Cerebellar cortex (tissue), 1 donor: ENCODE data around the gene TMEM272.

Experiments
- DNase-seq: peaks from one replicate; pipeline ENCODE4 v3.0.0-alpha.2; 2015; ENCODE audit warnings: low spot score

The TMEM272 gene

GRCh38 chr13:51780099-51780498 is 64.9 kb downstream of the TMEM272 start:
- no peak for DNase-seq

- DNase-seq, result peak; percentile 36
Measured at GRCh38 chr13:51778392-51778791, 66.6 kb downstream of the TMEM272 start.

GRCh38 chr13:51777921-51778320 is 67.1 kb downstream of the TMEM272 start:
- no peak for DNase-seq

- no peak for DNase-seq
Measured at GRCh38 chr13:51776179-51776578, 68.8 kb downstream of the TMEM272 start.

- DNase-seq, result no peak
Measured at GRCh38 chr13:51773515-51773914, 71.5 kb downstream of the TMEM272 start.

- no peak for DNase-seq
Measured at GRCh38 chr13:51772781-51773180, 72.2 kb downstream of the TMEM272 start.

GRCh38 chr13:51772105-51772455 is 72.9 kb downstream of the TMEM272 start:
- no peak for DNase-seq

- peak; percentile 83 for DNase-seq
Measured at GRCh38 chr13:51771418-51772104, 73.4 kb downstream of the TMEM272 start.

GRCh38 chr13:51770681-51771417 is 74.1 kb downstream of the TMEM272 start:
- peak; percentile 62 for DNase-seq

- no peak for DNase-seq
Measured at GRCh38 chr13:51770160-51770559, 74.8 kb downstream of the TMEM272 start.

- DNase-seq, result peak; percentile 26
Measured at GRCh38 chr13:51769455-51770127, 75.4 kb downstream of the TMEM272 start.

GRCh38 chr13:51768976-51769375 is 76.0 kb downstream of the TMEM272 start:
- no peak for DNase-seq

- no peak for DNase-seq
Measured at GRCh38 chr13:51768378-51768921, 76.5 kb downstream of the TMEM272 start.

- DNase-seq, result no peak
Measured at GRCh38 chr13:51767100-51767499, 77.9 kb downstream of the TMEM272 start.

GRCh38 chr13:51765142-51765515 is 79.8 kb downstream of the TMEM272 start:
- DNase-seq, result no peak

GRCh38 chr13:51764184-51765141 is 80.5 kb downstream of the TMEM272 start:
- DNase-seq, result no peak

GRCh38 chr13:51763486-51763885 is 81.5 kb downstream of the TMEM272 start:
- DNase-seq, result no peak
